ENCODE data around the gene EEF1AKMT4.

The EEF1AKMT4 gene

DNA sequence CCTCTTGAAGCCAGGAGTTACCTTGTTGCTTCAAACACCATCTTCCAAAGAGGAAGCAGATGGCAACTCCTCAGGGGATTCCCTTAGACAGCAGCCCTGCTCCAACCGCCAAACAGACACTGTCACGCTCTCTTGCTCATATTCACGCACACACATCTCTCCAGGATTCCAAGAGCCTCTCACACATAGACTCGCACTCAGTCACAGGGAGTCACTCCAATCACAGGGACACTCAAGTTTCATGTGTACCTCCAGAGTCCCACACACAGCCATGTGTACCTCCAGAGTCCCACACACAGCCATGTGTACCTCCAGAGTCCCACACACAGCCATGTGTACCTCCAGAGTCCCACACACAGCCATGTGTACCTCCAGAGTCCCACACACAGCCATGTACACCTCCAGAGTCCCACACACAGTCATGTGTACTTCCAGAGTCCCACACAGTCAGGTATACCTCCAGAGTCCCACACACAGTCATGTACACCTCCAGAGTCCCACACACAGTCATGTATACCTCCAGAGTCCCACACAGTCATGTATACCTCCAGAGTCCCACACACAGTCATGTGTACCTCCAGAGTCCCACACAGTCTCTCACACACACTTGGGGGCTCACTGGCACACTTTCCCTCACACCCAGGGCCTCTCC lies 14.0 kb upstream of the EEF1AKMT4 start:
- H3K4me3 ChIP-seq (ENCODE audit: low read length), result no peak overlapping the region
- no peak for DNase-seq (ENCODE audit: low read depth)
- TF ChIP-seq, protein P1, sequence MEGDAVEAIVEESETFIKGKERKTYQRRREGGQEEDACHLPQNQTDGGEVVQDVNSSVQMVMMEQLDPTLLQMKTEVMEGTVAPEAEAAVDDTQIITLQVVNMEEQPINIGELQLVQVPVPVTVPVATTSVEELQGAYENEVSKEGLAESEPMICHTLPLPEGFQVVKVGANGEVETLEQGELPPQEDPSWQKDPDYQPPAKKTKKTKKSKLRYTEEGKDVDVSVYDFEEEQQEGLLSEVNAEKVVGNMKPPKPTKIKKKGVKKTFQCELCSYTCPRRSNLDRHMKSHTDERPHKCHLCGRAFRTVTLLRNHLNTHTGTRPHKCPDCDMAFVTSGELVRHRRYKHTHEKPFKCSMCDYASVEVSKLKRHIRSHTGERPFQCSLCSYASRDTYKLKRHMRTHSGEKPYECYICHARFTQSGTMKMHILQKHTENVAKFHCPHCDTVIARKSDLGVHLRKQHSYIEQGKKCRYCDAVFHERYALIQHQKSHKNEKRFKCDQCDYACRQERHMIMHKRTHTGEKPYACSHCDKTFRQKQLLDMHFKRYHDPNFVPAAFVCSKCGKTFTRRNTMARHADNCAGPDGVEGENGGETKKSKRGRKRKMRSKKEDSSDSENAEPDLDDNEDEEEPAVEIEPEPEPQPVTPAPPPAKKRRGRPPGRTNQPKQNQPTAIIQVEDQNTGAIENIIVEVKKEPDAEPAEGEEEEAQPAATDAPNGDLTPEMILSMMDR (IDR thresholded peaks at IDR 0.05; ENCODE audit: insufficient read depth, low read depth, low read length, missing control alignments), result no peak

DNA sequence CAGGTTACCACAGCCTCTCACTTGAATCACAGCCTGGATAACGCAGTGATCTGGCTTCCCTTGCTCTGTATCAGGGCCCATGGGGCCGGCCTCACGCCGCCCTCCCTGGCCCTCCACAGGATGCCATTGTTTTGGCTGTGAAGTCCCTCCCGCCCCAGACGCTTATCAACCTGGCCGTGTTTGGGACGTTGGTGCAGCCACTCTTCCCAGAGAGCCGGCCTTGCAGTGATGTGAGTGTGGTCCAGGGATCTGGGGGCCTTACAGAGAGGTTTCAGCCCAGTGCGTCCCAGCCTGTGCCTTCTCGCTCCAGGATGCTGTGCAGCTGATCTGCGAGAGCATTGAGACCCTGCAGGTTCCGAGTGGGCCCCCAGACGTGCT lies 13.4 kb upstream of the EEF1AKMT4 start:
- TF ChIP-seq, protein P1 (IDR thresholded peaks at IDR 0.05; ENCODE audit: insufficient read depth, low read depth, low read length, missing control alignments), result no peak
- no peak overlapping the region for H3K4me3 ChIP-seq (ENCODE audit: low read length)
- DNase-seq (ENCODE audit: low read depth), result no peak

DNA sequence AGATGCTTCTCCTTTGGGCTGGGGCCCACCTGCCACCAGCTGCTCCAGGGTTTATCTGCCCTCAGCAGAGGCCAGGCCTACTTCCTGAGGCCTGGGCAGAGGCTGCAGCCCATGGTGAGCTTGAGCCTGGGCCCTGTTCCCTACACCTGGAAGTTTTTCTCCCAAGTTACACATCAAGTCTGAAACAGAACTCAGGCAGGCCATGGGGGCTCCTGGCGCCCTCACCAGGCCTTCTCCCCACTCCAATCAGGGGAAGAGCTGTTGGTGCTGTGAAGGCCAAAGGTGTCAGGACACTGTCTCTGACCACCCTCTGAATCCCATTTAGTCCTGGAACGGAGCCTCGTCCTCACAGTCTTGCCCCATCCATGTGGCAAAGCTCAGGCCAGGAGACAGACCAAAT lies 12.8 kb upstream of the EEF1AKMT4 start:
- DNase-seq (ENCODE audit: low read depth), result no peak
- TF ChIP-seq, protein P1 (IDR thresholded peaks at IDR 0.05; ENCODE audit: insufficient read depth, low read depth, low read length, missing control alignments), result no peak
- no peak overlapping the region for H3K4me3 ChIP-seq (ENCODE audit: low read length)

DNA sequence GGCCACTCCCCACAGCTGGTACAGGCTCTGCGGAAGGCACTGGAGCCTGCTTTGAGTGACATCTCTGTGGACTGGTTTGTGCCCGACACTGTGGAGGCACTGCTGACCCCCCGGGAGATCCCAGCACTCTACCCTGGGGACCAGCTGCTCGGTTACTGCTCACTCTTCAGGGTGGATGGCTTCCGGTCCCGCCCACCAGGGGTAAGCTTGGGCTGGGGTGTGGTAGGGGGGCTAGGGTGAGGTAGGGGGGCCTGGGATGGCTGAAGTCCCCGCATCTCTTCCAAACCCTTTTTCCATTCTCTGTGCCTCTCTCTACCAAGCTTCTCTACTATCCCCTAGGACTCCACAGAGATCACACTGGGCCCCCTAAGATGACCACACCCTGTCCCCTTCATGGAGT lies 12.3 kb upstream of the EEF1AKMT4 start:
- no peak overlapping the region for H3K4me3 ChIP-seq (ENCODE audit: low read length)
- TF ChIP-seq, protein P1 (IDR thresholded peaks at IDR 0.05; ENCODE audit: insufficient read depth, low read depth, low read length, missing control alignments), result no peak
- no peak for DNase-seq (ENCODE audit: low read depth)

DNA sequence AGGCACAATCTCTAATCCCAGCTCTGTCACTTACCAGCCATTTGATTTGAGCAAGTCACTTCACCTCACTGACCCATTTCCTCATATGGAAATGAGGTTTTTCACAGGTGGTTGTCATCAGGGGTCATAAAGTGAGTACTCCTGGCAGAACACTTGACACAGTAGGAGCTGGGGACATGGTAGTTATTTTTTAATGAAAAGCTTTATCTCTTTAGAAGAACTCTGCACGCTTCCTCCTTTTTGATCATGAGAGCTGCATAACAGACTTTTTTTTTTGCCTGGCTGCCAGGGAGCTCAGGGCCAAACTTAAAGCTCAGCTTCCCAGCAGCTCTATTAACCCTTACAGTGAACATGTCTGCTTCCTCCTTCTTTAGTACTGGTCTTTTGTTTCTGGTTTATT lies 11.7 kb upstream of the EEF1AKMT4 start:
- no peak overlapping the region for H3K4me3 ChIP-seq (ENCODE audit: low read length)
- TF ChIP-seq, protein P1 (IDR thresholded peaks at IDR 0.05; ENCODE audit: insufficient read depth, low read depth, low read length, missing control alignments), result no peak
- no peak for DNase-seq (ENCODE audit: low read depth)

DNA sequence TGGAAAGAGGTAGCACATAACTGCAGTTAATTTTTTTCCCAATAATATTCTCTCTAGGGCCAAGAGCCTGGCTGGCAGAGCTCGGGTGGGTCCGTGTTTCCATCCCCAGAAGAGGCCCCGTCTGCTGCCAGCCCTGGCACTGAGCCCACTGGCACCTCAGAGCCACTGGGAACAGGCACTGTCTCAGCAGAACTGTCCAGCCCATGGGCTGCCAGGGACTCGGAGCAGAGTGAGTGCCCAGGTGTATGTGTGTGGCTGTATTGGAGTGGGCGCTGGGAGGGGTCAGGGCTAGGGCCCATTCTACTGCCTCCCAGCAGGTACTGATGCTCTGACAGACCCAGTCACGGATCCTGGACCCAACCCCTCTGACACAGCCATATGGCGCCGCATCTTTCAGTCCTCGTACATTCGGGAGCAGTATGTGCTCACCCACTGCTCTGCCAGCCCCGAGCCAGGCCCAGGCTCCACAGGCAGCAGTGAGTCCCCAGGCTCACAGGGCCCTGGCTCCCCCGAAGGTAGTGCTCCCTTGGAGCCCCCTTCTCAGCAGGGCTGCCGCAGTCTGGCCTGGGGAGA lies 11.1 kb upstream of the EEF1AKMT4 start:
- no peak for DNase-seq (ENCODE audit: low read depth)
- TF ChIP-seq, protein P1 (IDR thresholded peaks at IDR 0.05; ENCODE audit: insufficient read depth, low read depth, low read length, missing control alignments), result no peak
- H3K4me3 ChIP-seq (ENCODE audit: low read length), result no peak overlapping the region

DNA sequence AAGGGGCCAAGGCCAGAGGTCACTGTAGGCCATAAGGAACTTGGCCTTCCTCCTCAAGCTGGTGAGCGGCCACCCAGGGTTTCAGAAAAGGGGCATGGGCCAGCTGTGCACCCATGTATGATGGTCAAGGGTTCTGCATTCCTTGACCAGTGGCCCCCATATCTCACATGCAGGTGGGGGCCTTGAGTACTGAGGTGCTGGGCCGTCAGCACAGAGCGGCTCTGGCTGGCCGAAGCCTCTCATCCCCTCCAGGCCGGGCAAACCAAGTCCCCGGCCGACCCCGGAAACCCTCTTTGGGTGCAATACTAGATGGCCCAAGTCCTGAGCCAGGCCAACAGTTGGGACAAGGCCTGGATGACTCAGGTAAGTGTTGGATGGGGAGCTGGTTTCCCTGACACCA lies 10.3 kb upstream of the EEF1AKMT4 start:
- TF ChIP-seq, protein P1 (IDR thresholded peaks at IDR 0.05; ENCODE audit: insufficient read depth, low read depth, low read length, missing control alignments), result no peak
- no peak overlapping the region for H3K4me3 ChIP-seq (ENCODE audit: low read length)
- DNase-seq (ENCODE audit: low read depth), result no peak

Measured in epithelial cell of esophagus (primary cell).